8988T (cell line): Measurements from ENCODE around the gene ARHGAP24.
"Not testable (repeated sequence)": the region's sequence is repeated elsewhere in the genome, so short reads cannot be mapped to it uniquely, and the experiment has no call there.

Experiments used
- DNase-seq: peaks from one replicate; pipeline ENCODE4 v3.0.0; 2011

The ARHGAP24 gene

GRCh38 chr4:85993641-85994040, 518.7 kb downstream of the ARHGAP24 start:
- no peak for DNase-seq

DNA sequence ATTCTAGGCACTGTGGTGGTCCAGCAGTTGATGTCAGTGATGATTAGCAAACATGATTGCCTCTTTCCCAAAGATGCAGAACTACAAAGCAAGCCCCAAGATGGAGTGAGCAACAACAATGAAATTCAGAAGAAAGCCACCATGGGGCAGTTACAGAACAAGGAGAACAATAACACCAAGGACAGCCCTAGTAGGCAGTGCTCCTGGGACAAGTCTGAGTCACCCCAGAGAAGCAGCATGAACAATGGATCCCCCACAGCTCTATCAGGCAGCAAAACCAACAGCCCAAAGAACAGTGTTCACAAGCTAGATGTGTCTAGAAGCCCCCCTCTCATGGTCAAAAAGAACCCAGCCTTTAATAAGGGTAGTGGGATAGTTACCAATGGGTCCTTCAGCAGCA, 519.6 kb downstream of the ARHGAP24 start:
- no peak for DNase-seq

GRCh38 chr4:85995361-85995760, 520.4 kb downstream of the ARHGAP24 start:
- no peak for DNase-seq

DNA sequence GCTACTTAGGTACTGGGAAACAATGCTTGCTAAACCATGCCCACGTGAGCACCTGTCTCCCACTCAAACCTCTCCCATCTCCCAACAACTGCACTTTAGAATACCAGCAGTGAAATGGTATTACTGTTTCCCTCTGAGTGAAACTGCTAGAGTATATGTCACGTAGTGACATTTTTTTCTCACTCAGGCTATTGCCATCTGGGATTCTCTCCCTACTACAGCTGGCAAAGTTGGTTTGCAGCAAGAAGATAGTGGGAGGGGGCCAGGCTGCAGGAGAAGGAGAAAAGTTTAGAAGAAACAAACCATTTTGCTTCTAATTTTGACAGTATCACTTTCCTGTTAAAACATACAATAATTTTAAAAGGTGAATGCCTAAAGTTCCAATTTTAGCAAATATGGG, 526.6 kb downstream of the ARHGAP24 start:
- no peak for DNase-seq

GRCh38 chr4:86004030-86004429, 529.1 kb downstream of the ARHGAP24 start:
- DNase-seq, result no peak

DNA sequence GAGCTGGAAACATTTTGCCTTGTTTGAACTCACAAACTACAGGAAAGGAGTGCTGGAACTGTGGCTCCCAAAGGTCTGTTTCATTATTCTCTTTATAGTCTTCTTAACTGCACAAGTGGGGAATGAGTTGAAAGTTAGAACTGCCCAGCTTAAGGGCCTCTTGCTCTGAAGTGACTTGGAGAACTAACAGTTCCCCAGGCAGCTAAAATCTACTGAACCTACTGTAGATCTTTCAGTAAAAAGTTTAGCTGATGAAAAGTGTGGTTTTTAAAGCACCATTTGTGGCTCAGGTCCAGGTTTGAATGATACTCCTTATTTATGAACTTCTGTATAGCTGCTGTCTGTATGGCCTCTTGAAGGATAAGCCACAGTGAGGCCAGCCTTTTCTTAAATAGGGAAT, 531.1 kb downstream of the ARHGAP24 start:
- no peak for DNase-seq

DNA sequence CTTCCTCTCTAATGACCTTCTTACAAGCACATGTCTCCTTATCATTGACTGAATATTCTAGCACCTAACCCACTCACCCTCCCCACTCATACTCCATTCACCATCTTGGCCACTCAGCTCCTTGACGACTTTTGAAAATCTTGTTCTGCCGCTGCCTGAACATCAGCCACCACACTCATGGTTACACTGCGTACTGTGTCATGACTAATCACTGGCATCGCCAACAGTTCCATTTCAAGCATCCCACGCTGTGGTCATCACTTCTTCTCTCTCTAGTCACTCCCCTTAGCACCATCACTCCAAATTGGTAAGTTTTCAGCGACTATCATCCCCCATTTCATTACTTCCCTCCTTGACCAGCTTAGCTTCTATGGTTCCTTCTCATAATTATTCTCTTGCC, 532.1 kb downstream of the ARHGAP24 start:
- no peak for DNase-seq

GRCh38 chr4:86011117-86011516, 536.2 kb downstream of the ARHGAP24 start:
- DNase-seq, result no peak

GRCh38 chr4:86013621-86014020, 538.7 kb downstream of the ARHGAP24 start:
- no peak for DNase-seq

GRCh38 chr4:86014599-86014998, 539.6 kb downstream of the ARHGAP24 start:
- no peak for DNase-seq

DNA sequence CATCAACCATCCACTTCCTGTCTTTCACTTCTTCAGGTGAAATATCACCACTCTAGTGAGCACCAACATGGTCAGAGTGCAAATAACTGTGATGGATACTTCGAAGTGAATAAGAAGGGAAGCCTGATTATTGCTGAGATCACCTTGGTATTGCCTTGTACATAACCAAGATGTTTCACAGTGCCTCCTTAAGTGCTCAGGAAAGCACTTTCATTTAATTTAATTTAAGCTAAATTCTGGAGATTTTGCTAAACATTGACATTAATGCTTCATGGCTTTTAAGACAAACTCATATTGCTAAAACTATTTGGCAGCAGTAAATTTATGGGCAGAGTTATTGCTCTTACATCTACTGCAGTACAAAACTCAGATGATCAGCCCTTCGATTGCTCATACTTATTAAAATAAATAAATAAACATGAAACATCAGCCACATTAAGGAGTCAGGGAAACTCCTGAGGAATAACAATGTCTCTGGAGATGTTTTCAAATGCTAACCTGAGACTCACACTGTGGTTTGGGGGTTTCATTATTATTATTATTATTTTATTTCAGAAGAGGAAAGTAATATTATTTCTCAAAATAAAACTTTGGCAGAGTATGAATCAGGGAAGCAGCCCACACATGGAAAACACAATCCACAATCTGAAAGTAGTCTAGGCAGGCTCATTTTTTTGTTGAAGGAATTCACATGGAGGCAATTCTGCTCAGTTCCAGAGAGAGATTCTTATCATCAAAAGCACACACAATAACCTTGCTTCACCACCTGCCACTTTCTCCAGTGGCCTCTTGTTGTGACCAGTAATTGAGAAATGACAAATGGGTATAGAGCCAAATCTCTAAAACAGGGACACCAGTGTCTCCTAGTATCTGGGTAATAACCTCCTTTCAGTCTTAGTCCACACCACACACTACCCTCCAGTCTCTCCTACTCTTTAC, 540.7 kb downstream of the ARHGAP24 start:
- no peak for DNase-seq

- no peak for DNase-seq
These were observed 544.4 kb downstream of the ARHGAP24 start for GRCh38 chr4:86019362-86019761.

GRCh38 chr4:86019906-86020305, 545.0 kb downstream of the ARHGAP24 start:
- DNase-seq, result no peak

DNA sequence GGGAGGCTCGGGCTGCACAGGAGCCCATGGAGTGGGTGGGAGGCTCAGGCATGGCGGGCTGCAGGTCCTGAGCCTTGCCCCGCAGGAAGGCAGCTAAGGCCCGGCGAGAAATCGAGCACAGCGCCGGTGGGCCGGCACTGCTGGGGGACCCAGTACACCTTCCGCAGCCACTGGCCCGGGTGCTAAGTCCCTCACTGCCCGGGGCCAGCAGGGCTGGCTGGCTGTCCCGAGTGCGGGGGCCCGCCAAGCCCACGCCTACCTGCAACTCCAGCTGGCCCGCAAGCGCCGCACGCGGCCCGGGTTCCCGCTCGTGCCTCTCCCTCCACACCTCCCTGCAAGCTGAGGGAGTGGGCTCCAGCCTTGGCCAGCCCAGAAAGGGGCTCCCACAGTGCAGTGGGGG, 546.7 kb downstream of the ARHGAP24 start:
- DNase-seq, result not testable (repeated sequence)

- no peak for DNase-seq
These were observed 551.8 kb downstream of the ARHGAP24 start for GRCh38 chr4:86026720-86027119.

DNA sequence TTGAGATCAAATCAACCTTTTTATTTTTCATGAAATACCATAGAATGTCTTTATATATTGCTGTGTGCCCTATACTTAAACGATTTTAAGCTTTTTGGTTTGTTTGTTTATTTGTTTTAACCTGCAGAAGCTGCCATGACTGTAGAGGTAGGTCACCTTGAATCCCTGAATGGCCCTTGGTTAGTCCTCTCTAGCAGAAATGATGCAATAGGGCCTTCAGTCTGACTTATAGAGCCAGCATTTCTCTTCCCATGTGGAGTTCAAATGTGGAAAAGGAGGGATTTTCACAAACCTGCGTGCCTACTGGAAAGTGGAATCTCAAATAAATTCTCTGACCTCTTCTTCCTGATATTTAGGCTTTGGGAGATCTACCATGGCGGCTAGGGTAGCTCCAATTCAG, 557.0 kb downstream of the ARHGAP24 start:
- DNase-seq, result no peak

DNA sequence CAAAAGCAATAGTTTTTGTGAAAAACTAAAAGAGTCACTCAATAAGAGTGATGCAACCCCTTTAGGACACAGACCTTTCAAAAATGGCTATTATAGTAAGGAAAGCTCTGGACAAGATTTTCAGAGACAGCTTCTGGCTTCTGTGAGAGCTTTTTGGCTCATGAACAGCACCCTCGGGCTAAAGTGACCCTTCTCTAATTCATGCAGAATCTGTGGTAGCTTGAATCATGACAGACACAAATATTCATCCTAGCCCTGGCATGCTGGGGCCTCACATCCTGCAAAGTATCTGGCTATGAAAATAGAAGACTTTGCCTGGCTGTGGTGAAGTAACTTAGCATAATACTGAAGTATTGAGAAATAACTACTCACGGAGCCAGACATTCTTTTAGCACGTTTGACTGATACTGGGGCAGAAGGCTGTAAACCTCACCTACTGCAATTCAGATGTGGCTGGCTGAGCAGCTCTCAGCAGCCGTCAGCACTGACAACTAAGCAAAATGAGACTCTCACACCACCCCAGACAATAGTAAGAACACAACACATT, 557.6 kb downstream of the ARHGAP24 start:
- DNase-seq, result no peak

- no peak for DNase-seq
These were observed 558.2 kb downstream of the ARHGAP24 start for GRCh38 chr4:86033171-86033570.

DNA sequence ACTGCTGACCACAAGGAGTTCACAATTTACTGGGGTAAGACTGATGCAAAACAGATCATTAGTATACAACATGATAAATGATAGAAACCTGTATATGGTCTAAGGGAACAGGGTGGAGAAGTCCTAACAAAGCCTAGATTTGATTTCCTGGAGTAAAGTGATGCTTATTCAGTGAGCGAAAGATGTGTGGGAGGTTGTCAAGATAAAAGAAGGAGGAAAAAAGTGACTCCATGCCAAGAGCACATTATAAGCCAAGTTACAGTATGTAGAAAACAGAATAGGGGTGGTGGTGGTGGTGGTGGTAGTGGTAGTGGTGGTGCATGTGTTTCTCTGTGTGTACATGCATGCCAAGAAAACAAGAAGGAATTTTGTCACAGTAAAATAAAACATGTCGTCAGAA, 559.7 kb downstream of the ARHGAP24 start:
- no peak for DNase-seq

DNA sequence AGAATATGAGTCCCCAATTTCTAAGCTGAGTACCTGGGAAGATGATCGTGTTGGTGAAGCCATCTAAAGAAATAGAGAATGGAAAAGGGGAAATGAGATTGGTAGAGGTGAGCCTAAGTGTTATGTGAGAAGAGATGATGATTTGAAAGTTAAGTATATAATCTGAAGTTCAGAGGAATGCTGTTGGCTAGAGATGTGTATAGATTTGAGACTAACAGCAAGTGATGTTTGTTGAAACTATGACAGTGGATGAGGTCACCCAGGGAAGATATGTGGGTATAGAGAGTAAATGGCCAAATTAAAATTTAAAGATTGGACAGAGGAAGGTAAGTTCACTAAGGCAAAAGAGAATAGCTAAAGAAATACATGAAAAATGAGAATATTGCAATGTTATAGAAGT, 560.7 kb downstream of the ARHGAP24 start:
- no peak for DNase-seq

DNA sequence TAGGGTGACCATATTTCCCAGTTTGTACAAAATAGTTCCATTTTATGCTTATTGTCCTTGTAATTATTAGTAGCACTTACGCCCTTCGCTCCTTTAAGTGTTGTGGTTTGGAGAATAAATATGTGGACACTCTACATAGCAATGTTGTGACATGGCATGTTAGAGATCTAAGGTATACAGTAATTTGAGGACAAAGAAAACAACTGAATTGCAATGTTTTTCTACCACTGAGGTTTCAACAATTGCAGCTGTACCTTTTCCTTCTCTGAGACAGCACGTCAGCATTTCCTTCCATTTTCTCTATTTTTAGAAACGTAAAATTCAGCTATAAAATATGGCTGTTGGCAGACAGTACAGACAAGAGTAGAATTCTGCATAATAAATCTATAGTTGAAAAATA, 561.8 kb downstream of the ARHGAP24 start:
- no peak for DNase-seq

DNA sequence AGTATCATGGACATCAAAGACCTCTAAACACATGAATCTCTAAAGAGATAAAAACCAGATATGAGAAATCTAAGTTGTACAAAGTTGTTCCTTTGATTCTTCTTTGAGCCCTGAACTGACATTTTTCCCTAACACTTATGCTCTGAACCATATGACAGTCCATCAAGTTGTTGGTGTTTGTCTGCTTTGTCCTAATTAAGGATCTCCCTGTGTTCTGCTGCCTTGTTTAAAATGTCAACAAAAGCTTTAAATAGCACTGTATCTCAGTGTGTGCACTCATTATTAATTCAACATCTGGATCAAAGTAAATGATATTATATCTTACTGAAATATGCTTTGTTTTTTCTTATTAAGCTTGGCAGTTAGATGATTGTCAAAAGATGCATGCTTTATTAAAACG, 563.1 kb downstream of the ARHGAP24 start:
- no peak for DNase-seq

GRCh38 chr4:86043755-86044592, 569.0 kb downstream of the ARHGAP24 start:
- DNase-seq, result no peak

GRCh38 chr4:86044593-86044985, 569.6 kb downstream of the ARHGAP24 start:
- no peak for DNase-seq
